GM21723 (cell line): ENCODE measurements around the gene SLC35D3.
"Not testable (repeated sequence)": the region's sequence is repeated elsewhere in the genome, so short reads cannot be mapped to it uniquely, and the experiment has no call there.

Experiments used
- ATAC-seq: cut with Tn5 transposase; IDR thresholded peaks from one replicate; pipeline ENCODE4 v1.9.1; 2021; ENCODE audit warnings: mild to moderate bottlenecking, moderate library complexity; ENCODE audit not compliant: unreplicated experiment

Gene SLC35D3

GRCh38 chr6:136921936-136922684 is at the start of gene SLC35D3:
Gene SLC35D3, plus strand, starts transcription at chr6:136922301. Its CDS starts 128 bp downstream, at chr6:136922429.
- no peak for ATAC-seq

GRCh38 chr6:136873748-136874147 is 48.4 kb upstream of the SLC35D3 start:
- no peak for ATAC-seq

GRCh38 chr6:136876469-136876868 is 45.6 kb upstream of the SLC35D3 start:
- not testable (repeated sequence) for ATAC-seq

GRCh38 chr6:136880748-136881460 is 41.2 kb upstream of the SLC35D3 start:
- no peak for ATAC-seq

- no peak for ATAC-seq
Measured at GRCh38 chr6:136886091-136886490, 36.0 kb upstream of the SLC35D3 start.

GRCh38 chr6:136887953-136888352 is 34.1 kb upstream of the SLC35D3 start:
- ATAC-seq = no peak

GRCh38 chr6:136889271-136890193 is 32.6 kb upstream of the SLC35D3 start:
- no peak for ATAC-seq

- no peak for ATAC-seq
Measured at GRCh38 chr6:136890194-136890839, 31.8 kb upstream of the SLC35D3 start.

GRCh38 chr6:136890986-136891385 is 31.1 kb upstream of the SLC35D3 start:
- no peak for ATAC-seq

- no peak for ATAC-seq
Measured at GRCh38 chr6:136893187-136893586, 28.9 kb upstream of the SLC35D3 start.

- ATAC-seq = no peak
Measured at GRCh38 chr6:136895901-136896300, 26.2 kb upstream of the SLC35D3 start.

GRCh38 chr6:136897071-136897470 is 25.0 kb upstream of the SLC35D3 start:
- ATAC-seq = no peak

GRCh38 chr6:136901212-136901784 is 20.8 kb upstream of the SLC35D3 start:
- no peak for ATAC-seq

GRCh38 chr6:136904477-136904876 is 17.6 kb upstream of the SLC35D3 start:
- not testable (repeated sequence) for ATAC-seq

GRCh38 chr6:136914947-136915346 is 7.2 kb upstream of the SLC35D3 start:
- ATAC-seq = no peak

- ATAC-seq = no peak
Measured at GRCh38 chr6:136918706-136919105, 3.4 kb upstream of the SLC35D3 start.

GRCh38 chr6:136920216-136920615 is 1.9 kb upstream of the SLC35D3 start:
- ATAC-seq = no peak

- ATAC-seq = no peak
Measured at GRCh38 chr6:136920671-136921380, 1.3 kb upstream of the SLC35D3 start.

- ATAC-seq = no peak
Measured at GRCh38 chr6:136921381-136921935, 643 bp upstream of the SLC35D3 start.

- no peak for ATAC-seq
Measured at GRCh38 chr6:136922685-136923006, 545 bp downstream of the SLC35D3 start.
